Uterus (tissue), 2 donors: ENCODE measurements around the gene UNC93B1.

Source experiments
- POLR2A ChIP-seq, 2 donors: fragments of 450-650 bp; IDR thresholded peaks; one replicate each; pipeline ENCODE4 v1.6.1; 2016; ENCODE audit warnings: antibody characterized with exemption in 2 of 2, mild to moderate bottlenecking in 1 of 2, moderate library complexity in 1 of 2
- TF ChIP-seq, protein P1 (sequence below), 4 experiments: fragments of 200-600 bp in 2 of 4; fragments of 450-650 bp in 2 of 4; sonication (generic) in 2 of 4; IDR thresholded peaks; one replicate each; pipeline ENCODE4 v1.5.1; 2016 to 2019; ENCODE audit warnings: antibody characterized with exemption in 4 of 4, mild to moderate bottlenecking in 2 of 4, moderate library complexity in 1 of 4

DNA sequence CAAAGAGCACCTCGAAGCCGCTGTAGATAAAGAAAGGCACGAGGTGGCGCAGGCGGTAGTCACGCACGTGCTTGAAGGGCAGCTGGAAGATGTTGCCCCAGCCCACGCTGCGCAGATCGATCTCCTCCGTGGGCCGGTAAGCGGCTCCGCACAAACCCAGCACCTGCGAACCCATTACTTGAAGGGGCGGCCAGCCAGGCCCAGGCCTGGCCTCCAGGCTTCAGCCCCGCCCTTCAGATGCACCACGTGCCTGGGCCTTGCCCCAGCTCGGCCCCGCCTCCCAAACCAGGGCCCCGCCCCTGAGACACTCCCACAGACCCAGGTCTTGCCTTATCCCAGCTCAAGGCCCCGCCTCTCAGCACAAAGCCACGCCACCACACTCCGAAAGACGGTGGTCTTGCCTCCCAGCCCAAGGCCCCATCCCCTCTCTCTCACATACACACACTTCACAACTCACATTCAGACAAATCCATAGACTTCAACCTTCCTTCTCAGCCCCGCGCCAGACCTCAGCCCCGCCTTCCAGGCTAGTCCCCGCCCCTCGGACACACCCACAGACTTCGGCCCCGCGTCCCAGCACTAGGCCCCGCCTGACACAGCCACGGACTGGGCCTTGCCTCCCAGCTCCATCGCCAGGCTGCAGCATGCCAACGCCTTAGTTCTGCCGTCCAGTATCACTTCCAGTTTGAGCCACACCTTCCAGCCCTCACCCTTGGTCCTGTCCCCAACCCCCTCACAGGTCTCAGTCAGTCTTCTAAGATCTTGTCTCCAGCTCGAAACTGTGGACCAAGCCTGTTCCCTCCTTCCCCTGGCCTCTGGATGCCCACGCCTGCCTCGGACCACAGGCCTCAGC is 7.0 kb downstream of the UNC93B1 start:
- TF ChIP-seq POLR2A (IDR thresholded peaks at IDR 0.05), result no peak
- TF ChIP-seq, protein P1, sequence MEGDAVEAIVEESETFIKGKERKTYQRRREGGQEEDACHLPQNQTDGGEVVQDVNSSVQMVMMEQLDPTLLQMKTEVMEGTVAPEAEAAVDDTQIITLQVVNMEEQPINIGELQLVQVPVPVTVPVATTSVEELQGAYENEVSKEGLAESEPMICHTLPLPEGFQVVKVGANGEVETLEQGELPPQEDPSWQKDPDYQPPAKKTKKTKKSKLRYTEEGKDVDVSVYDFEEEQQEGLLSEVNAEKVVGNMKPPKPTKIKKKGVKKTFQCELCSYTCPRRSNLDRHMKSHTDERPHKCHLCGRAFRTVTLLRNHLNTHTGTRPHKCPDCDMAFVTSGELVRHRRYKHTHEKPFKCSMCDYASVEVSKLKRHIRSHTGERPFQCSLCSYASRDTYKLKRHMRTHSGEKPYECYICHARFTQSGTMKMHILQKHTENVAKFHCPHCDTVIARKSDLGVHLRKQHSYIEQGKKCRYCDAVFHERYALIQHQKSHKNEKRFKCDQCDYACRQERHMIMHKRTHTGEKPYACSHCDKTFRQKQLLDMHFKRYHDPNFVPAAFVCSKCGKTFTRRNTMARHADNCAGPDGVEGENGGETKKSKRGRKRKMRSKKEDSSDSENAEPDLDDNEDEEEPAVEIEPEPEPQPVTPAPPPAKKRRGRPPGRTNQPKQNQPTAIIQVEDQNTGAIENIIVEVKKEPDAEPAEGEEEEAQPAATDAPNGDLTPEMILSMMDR (IDR thresholded peaks at IDR 0.05), result no peak
